Gastrocnemius medialis (tissue), 4 donors: ENCODE data around the gene ZNRF3. TPM values are rescaled to one million over a fixed set of nuclear protein-coding genes. Genes with fewer than 3 reads are reported as not detected.
"Not testable (repeated sequence)": the region's sequence is repeated elsewhere in the genome, so short reads cannot be mapped to it uniquely, and the experiment has no call there.

Experiments
- ATAC-seq, 2 donors: fragments of 150-250 bp; one replicate each; pipeline ENCODE4 v1.9.1; 2016
- DNase-seq, 2 donors: peaks; one replicate each; pipeline ENCODE4 v3.0.0-alpha.2; 2019
- H3K27ac ChIP-seq, 4 donors: fragments of 200-600 bp; sonication (generic); 1 replicate in 1 of 4; 2 replicates in 3 of 4; pipeline ENCODE4 v1.5.1; 2016 to 2018; ENCODE audit warnings: mild to moderate bottlenecking in 2 of 4, moderate library complexity in 1 of 4
- H3K27me3 ChIP-seq, 3 donors: fragments of 200-600 bp; sonication (generic) in 2 of 3; 1 replicate in 1 of 3; 2 replicates in 2 of 3; pipeline versions ENCODE4 v1.5.1 to v1.6.0; 2016 to 2019; ENCODE audit warnings: mild to moderate bottlenecking in 1 of 3, moderate library complexity in 1 of 3
- H3K36me3 ChIP-seq, 2 donors: fragments of 200-600 bp; sonication (generic) in 1 of 2; one replicate each; pipeline ENCODE4 v1.5.1; 2017 to 2018
- H3K4me1 ChIP-seq, 2 donors: fragments of 200-600 bp; sonication (generic) in 1 of 2; one replicate each; pipeline ENCODE4 v1.5.1; 2016 to 2017; ENCODE audit warnings: mild to moderate bottlenecking in 2 of 2
- H3K4me3 ChIP-seq, 4 donors: fragments of 200-600 bp; sonication (generic) in 3 of 4; 1 replicate in 1 of 4; 2 replicates in 3 of 4; pipeline ENCODE4 v1.5.1; 2016 to 2019; ENCODE audit warnings: mild to moderate bottlenecking in 2 of 4
- H3K9me3 ChIP-seq, 3 donors: fragments of 200-600 bp; sonication (generic) in 2 of 3; 1 replicate in 1 of 3; 2 replicates in 2 of 3; pipeline ENCODE4 v1.5.1; 2016 to 2019
- CTCF ChIP-seq, 5 experiments: fragments of 450-650 bp in 3 of 5; fragments of 200-600 bp in 2 of 5; sonication (generic) in 2 of 5; IDR thresholded peaks in 4 of 5; conservative IDR thresholded peaks in 1 of 5; 1 replicate in 4 of 5; 2 replicates in 1 of 5; pipeline ENCODE4 v1.5.1; 2016 to 2019; ENCODE audit warnings: antibody characterized with exemption in 5 of 5, mild to moderate bottlenecking in 3 of 5, moderate library complexity in 3 of 5
- POLR2A ChIP-seq, 2 donors: fragments of 450-650 bp; IDR thresholded peaks; one replicate each; pipeline ENCODE4 v1.6.1; 2017; ENCODE audit warnings: antibody characterized with exemption in 2 of 2, mild to moderate bottlenecking in 2 of 2, moderate library complexity in 2 of 2
- in situ Hi-C, 4 donors: fragments of 200-750 bp; cut with MboI; loops; one replicate each; pipeline versions ENCODE4 v1.15.0 to v1.8.0; 2017; ENCODE audit warnings: low sequenced_read_pairs in 4 of 4
- intact Hi-C: fragments of 100-400 bp; cut with DNase I; formaldehyde crosslinking; loops from one replicate; pipeline ENCODE4 v1.15.1; 2023; ENCODE audit warnings: low total_unique reads
- total RNA-seq, 4 donors: library from RNA; depleted of rRNA; stranded (reverse); fragments of >200 nt; gene quantifications; one replicate each; pipeline versions ENCODE4 v1.1.0 to v1.2.3, GENCODE V29; 2016

ZNRF3 gene
- total RNA-seq, 4 donors from 2014 or later = 7.8 to 19.1 (median 11.1) TPM

DNA sequence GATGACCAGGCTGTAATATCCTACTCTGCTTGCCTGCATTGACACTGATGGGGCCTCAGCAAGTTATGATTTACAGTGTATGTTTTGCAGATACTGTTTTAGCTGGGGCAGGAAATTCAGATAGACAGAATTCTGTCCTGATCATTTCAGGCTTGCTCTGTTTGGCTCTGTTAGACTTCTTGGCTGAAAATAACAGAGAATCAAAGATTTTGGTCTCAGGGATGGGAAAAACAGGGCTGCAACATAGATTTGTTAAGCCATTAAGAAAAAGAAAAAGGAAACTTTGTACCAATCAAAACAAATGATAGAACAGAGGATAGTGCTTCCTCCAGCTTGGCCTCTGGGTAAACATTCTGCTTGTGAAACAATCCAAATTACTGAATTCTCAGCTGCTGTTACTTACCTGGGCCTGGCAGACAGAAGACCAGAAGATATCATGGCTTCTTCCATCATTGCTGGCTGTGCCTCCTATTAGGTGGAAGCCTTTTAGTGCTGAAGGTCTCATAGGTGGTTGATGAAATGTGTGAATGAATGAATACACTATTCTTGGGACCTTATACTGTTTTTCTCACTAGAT lies 22.0 kb downstream of the ZNRF3 start:
- TF ChIP-seq CTCF (IDR thresholded peaks at IDR 0.05 in 4 of 5, conservative IDR thresholded peaks at IDR 0.05 in 1 of 5) = no peak
- no peak for TF ChIP-seq POLR2A (IDR thresholded peaks at IDR 0.05)
- H3K4me3 ChIP-seq = no peak overlapping the region
- H3K9me3 ChIP-seq = no peaks in the 10 kb centered on the region
- H3K4me1 ChIP-seq = peaks cover 29 to 49% of the 10 kb centered on the region in 2 donors
- no peak for ATAC-seq
- no peak for DNase-seq
- H3K27ac ChIP-seq = no peak overlapping the region
- intact Hi-C loops (no loop called here), in situ Hi-C loops (no loop called here)
- H3K36me3 ChIP-seq = no peaks in the 10 kb centered on the region
- no peaks in the 10 kb centered on the region for H3K27me3 ChIP-seq

GRCh38 chr22:28906312-28906711 lies 22.9 kb downstream of the ZNRF3 start:
- H3K36me3 ChIP-seq = no peaks in the 10 kb centered on the region
- no peaks in the 10 kb centered on the region for H3K9me3 ChIP-seq
- ATAC-seq (no peak), DNase-seq (no peak)
- in situ Hi-C loops = no loop called here
- no peaks in the 10 kb centered on the region for H3K27me3 ChIP-seq
- intact Hi-C loops = no loop called here
- no peak overlapping the region for H3K27ac ChIP-seq
- no peak for TF ChIP-seq CTCF (IDR thresholded peaks at IDR 0.05 in 4 of 5, conservative IDR thresholded peaks at IDR 0.05 in 1 of 5)
- no peak for TF ChIP-seq POLR2A (IDR thresholded peaks at IDR 0.05)
- peaks cover 39 to 58% of the 10 kb centered on the region in 2 donors for H3K4me1 ChIP-seq
- no peak overlapping the region for H3K4me3 ChIP-seq

DNA sequence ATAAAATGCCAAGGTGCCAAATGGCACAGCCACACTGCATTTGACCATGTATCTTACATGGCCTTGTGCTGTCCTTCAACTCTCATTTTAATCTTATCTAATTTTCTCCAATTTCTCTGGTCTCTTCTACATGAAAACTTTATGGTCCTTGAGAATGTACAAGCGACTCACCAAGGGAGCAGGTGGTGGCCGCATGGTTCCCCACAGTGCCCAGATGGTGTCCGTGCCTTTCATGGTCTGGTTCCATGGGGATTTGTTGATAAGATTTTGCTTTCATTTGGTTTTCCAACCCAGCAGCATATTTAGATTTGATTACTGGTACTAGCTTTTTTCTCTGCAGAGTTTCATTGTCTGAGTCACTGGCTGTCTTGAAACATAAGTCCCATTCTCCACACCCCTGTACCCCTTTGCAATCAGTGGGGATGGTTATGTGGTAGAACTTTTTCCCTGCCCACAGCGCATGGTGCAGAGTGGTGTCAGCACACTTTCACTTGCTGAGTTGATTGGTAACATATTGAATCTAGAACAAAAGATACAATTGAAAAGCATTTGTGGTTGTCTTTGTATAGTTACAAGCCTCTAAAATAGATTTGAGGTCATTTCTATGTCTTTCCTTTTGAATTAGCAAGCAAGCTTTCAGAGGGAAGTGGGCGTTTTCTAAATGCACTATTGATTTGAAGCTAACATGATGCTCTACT lies 24.1 kb downstream of the ZNRF3 start:
- Histone ChIP-seq H3K27ac (no peak overlapping the region), H3K9me3 (no peaks in the 10 kb centered on the region), H3K27me3 (no peaks in the 10 kb centered on the region), H3K4me1 (peaks cover 51 to 70% of the 10 kb centered on the region in 2 donors), H3K4me3 (no peak overlapping the region), H3K36me3 (no peaks in the 10 kb centered on the region)
- intact Hi-C loops (no loop called here), in situ Hi-C loops (no loop called here)
- TF ChIP-seq CTCF (IDR thresholded peaks at IDR 0.05 in 4 of 5, conservative IDR thresholded peaks at IDR 0.05 in 1 of 5) (no peak), POLR2A (IDR thresholded peaks at IDR 0.05) (no peak)
- DNase-seq (no peak), ATAC-seq (no peak)

DNA sequence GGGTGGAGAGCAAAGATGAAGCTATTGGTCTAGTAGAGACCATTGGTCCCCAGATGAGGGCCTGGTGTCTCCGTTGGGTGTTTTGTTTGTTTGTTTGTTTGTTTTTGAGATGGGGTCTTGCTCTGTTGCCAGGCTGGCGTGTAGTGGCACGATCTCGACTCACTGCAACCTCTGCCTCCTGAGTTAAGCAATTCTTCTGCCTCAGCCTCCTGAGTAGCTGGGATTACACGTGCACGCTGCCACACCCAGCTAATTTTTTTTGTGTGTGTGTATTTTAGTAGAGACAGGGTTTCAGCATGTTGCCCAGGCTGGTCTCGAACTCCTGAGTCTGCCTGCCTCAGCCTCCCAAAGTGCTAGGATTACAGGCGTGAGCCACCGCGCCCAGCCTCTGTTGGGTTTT lies 25.4 kb downstream of the ZNRF3 start:
- peaks cover 52 to 61% of the 10 kb centered on the region in 2 donors for H3K4me1 ChIP-seq
- intact Hi-C loops, in situ Hi-C loops: not testable (repeated sequence)

GRCh38 chr22:28909375-28909774 lies 26.0 kb downstream of the ZNRF3 start:
- H3K4me3 ChIP-seq = no peak overlapping the region
- H3K36me3 ChIP-seq = no peaks in the 10 kb centered on the region
- no peak overlapping the region for H3K27ac ChIP-seq
- no peak for TF ChIP-seq POLR2A (IDR thresholded peaks at IDR 0.05)
- TF ChIP-seq CTCF (IDR thresholded peaks at IDR 0.05 in 4 of 5, conservative IDR thresholded peaks at IDR 0.05 in 1 of 5) = no peak
- ATAC-seq (no peak), DNase-seq (no peak)
- in situ Hi-C loops (no loop called here), intact Hi-C loops (no loop called here)
- no peaks in the 10 kb centered on the region for H3K27me3 ChIP-seq
- peaks cover 46 to 56% of the 10 kb centered on the region in 2 donors for H3K4me1 ChIP-seq
- H3K9me3 ChIP-seq = no peaks in the 10 kb centered on the region

More for the DNA sequence above, 25.4 kb downstream of the ZNRF3 start:
- DNase-seq, H3K36me3 ChIP-seq, ATAC-seq, H3K27me3 ChIP-seq, H3K4me3 ChIP-seq, H3K27ac ChIP-seq, H3K9me3 ChIP-seq: not testable (repeated sequence)
